ENCODE results near the gene SYT13. TPM values are rescaled to one million over a fixed set of nuclear protein-coding genes. Genes with fewer than 3 reads are reported as not detected.

The SYT13 gene
- total and polyA plus RNA-seq, 10 of the 15 experiments (the other 5 are each of a cell fraction or from before 2014, with no cell fraction given) = not detected

GRCh38 chr11:45225277-45225676, 60.9 kb downstream of the SYT13 start:
- in situ Hi-C loops (cut with MboI) (no loop called here), intact Hi-C loops (cut with micrococcal nuclease; ENCODE audit: unreplicated experiment) (no loop called here)
- no peak overlapping the region for H3K4me2 ChIP-seq (ENCODE audit: control insufficient read depth, insufficient read depth)
- WGBS (ENCODE audit: insufficient coverage, insufficient replicate concordance, low lambda C conversion rate, missing lambda C conversion rate) = 0% methylated on average over 1 of the region's 1 CpG
- H3K9ac ChIP-seq (ENCODE audit: control insufficient read depth, insufficient read depth, low read length) = no peak overlapping the region
- ChIA-PET SMC1A (ENCODE audit: uncharacterized antibody, unreplicated experiment) (no interaction called here), RAD21 (ENCODE audit: unreplicated experiment) (no interaction called here), CTCF (no interaction called here), POLR2A (no interaction called here)
- no peak for FAIRE-seq
- no peak for DNase-seq (ENCODE audit: low read depth, low spot score)
- H4K20me1 ChIP-seq (ENCODE audit: control insufficient read depth, insufficient read depth) = no peaks in the 10 kb centered on the region
- TF ChIP-seq, protein P1, sequence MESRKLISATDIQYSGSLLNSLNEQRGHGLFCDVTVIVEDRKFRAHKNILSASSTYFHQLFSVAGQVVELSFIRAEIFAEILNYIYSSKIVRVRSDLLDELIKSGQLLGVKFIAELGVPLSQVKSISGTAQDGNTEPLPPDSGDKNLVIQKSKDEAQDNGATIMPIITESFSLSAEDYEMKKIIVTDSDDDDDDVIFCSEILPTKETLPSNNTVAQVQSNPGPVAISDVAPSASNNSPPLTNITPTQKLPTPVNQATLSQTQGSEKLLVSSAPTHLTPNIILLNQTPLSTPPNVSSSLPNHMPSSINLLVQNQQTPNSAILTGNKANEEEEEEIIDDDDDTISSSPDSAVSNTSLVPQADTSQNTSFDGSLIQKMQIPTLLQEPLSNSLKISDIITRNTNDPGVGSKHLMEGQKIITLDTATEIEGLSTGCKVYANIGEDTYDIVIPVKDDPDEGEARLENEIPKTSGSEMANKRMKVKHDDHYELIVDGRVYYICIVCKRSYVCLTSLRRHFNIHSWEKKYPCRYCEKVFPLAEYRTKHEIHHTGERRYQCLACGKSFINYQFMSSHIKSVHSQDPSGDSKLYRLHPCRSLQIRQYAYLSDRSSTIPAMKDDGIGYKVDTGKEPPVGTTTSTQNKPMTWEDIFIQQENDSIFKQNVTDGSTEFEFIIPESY (IDR thresholded peaks at IDR 0.05) = no peak
- TF ChIP-seq NR2F1 (conservative IDR thresholded peaks at IDR 0.05) (no peak), GATAD2B (conservative IDR thresholded peaks at IDR 0.05; ENCODE audit: low read depth) (no peak), DPF2 (IDR thresholded peaks at IDR 0.05) (no peak), RFX5 (IDR thresholded peaks at IDR 0.05; ENCODE audit: low read depth, low read length) (no peak), ASH2L (IDR thresholded peaks at IDR 0.05; ENCODE audit: borderline replicate concordance, low read depth) (no peak)
- TF ChIP-seq, protein P2, sequence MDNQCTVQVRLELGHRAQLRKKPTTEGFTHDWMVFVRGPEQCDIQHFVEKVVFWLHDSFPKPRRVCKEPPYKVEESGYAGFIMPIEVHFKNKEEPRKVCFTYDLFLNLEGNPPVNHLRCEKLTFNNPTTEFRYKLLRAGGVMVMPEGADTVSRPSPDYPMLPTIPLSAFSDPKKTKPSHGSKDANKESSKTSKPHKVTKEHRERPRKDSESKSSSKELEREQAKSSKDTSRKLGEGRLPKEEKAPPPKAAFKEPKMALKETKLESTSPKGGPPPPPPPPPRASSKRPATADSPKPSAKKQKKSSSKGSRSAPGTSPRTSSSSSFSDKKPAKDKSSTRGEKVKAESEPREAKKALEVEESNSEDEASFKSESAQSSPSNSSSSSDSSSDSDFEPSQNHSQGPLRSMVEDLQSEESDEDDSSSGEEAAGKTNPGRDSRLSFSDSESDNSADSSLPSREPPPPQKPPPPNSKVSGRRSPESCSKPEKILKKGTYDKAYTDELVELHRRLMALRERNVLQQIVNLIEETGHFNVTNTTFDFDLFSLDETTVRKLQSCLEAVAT (IDR thresholded peaks at IDR 0.05) = no peak
- TF ChIP-seq, protein P3, sequence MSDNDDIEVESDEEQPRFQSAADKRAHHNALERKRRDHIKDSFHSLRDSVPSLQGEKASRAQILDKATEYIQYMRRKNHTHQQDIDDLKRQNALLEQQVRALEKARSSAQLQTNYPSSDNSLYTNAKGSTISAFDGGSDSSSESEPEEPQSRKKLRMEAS (IDR thresholded peaks at IDR 0.05; ENCODE audit: low read depth, low read length) = no peak
- ATAC-seq = no peak
- BruUV-seq (replicated peaks) = no TSS peak
- H3K4me1 ChIP-seq (ENCODE audit: control insufficient read depth, insufficient read depth, low read length) = no peaks in the 10 kb centered on the region
- H3K79me2 ChIP-seq (ENCODE audit: control insufficient read depth, insufficient read depth, low read length) = no peaks in the 10 kb centered on the region
- no peaks in the 10 kb centered on the region for H3K9me3 ChIP-seq (replicated peaks; ENCODE audit: control insufficient read depth, insufficient read depth, low read length)
- no peaks in the 10 kb centered on the region for H3K27me3 ChIP-seq (replicated peaks in 1 of 2; ENCODE audit: control insufficient read depth in 2 of 2, insufficient read depth in 2 of 2, low read length in 1 of 2)
- H3K36me3 ChIP-seq (ENCODE audit: control insufficient read depth in 2 of 2, insufficient read depth in 2 of 2, low read length in 1 of 2) = no peaks in the 10 kb centered on the region; a peak in 1 of 4 replicates
- H2AFZ ChIP-seq (ENCODE audit: control insufficient read depth, low read depth, low read length) = no peak overlapping the region
- no peak overlapping the region for H3K27ac ChIP-seq (ENCODE audit: control insufficient read depth, insufficient read depth)
- H3K4me3 ChIP-seq = no peak overlapping the region

Data from GM12878 (cell line).